Measurements from ENCODE around the gene TMEM184C. TPM values are rescaled to one million over a fixed set of nuclear protein-coding genes. Genes with fewer than 3 reads are reported as not detected.

Gene TMEM184C
- polyA plus RNA-seq, 12 donors = 14.6 to 28.6 (median 23.3) TPM; not detected in 1

DNA sequence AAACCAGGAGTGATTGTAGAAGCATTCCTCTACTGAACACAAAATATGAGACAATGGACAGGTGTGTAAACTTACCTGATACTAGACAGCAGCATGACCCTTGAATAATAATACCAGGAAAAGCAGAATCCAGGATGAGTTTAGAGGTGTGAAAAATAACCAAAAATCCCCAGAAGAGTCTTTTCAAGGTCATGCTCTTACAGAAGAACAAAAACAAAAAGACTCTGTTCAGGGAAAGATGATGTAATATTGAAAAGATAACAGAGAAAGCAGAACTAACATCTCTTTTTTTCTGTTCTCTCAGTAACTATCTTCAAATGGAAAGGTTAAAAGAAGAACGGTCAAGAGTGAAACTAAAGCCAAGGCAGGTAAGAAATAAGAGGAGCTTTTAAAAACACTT is 100.7 kb downstream of the TMEM184C start:
- DNase-seq = no peak

Other genes starting within 250 kb of the TMEM184C start
- 10 to 100 TPM in 11 of 12 donors, not detected in 1; 20.8 to 75.8 (median 33.8) TPM for gene EDNRA, start 136.3 kb upstream of the TMEM184C start, polyA plus RNA-seq (ENCODE audit: insufficient read length in 12 of 12)
- 10 to 100 TPM in 10 of 12 donors, 1 to 10 TPM in 1, not detected in 1; 8.5 to 14.7 (median 11.8) TPM for gene PRMT9, start 66.8 kb downstream of the TMEM184C start, polyA plus RNA-seq (ENCODE audit: insufficient read length in 12 of 12)
- gene ARHGAP10, start 114.7 kb downstream of the TMEM184C start, polyA plus RNA-seq (ENCODE audit: insufficient read length in 12 of 12) = 10 to 100 TPM in 11 of 12 donors, not detected in 1; 19.8 to 38.9 (median 34.9) TPM

Data from muscle of arm (tissue), 12 donors.